ENCODE measurements around the gene RGS9.

The RGS9 gene

DNA sequence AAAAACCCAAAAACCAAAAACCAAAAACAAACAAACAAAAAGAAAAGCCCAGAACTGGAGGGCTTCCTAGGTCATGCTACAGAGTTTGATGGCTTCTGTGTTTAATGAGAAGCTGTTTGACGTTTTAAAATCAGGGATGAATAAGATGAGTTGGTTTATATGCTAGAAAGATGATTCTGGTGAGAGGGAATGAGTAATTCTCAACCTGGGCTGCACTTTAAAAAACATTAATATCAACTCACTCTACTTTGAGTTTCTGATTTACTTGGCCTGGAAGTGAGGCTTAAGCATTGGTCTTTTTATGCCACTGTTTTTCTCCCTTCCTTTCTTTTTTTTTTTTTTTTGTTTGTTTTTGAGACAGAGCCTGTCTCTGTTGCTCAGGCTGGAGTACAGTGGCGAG is 5.1 kb downstream of the RGS9 start:
- peaks cover 24% of the 10 kb centered on the region for H3K27me3 ChIP-seq (ENCODE audit: control insufficient read depth, insufficient read depth, low read length)
- no peaks in the 10 kb centered on the region for H3K9me3 ChIP-seq (ENCODE audit: control insufficient read depth, low read depth, low read length)
- no peaks in the 10 kb centered on the region for H3K36me3 ChIP-seq (ENCODE audit: control insufficient read depth, low read depth, low read length)
- H3K4me3 ChIP-seq (ENCODE audit: low read length) = no peak overlapping the region
- H3K27ac ChIP-seq (ENCODE audit: low read length) = no peak overlapping the region
- no peak overlapping the region for H3K9ac ChIP-seq (ENCODE audit: low read length)
- no peaks in the 10 kb centered on the region for H3K4me1 ChIP-seq (ENCODE audit: control insufficient read depth, low read depth, low read length)

GRCh38 chr17:65143889-65144604 is 6.9 kb downstream of the RGS9 start:
- peaks cover 7% of the 10 kb centered on the region for H3K27me3 ChIP-seq (ENCODE audit: control insufficient read depth, insufficient read depth, low read length)
- no peaks in the 10 kb centered on the region for H3K9me3 ChIP-seq (ENCODE audit: control insufficient read depth, low read depth, low read length)
- H3K4me3 ChIP-seq (ENCODE audit: low read length) = no peak overlapping the region
- no peak overlapping the region for H3K9ac ChIP-seq (ENCODE audit: low read length)
- no peaks in the 10 kb centered on the region for H3K36me3 ChIP-seq (ENCODE audit: control insufficient read depth, low read depth, low read length)
- no peak overlapping the region for H3K27ac ChIP-seq (ENCODE audit: low read length)
- H3K4me1 ChIP-seq (ENCODE audit: control insufficient read depth, low read depth, low read length) = no peaks in the 10 kb centered on the region

- Histone ChIP-seq H3K36me3 (ENCODE audit: control insufficient read depth, low read depth, low read length) (no peaks in the 10 kb centered on the region), H3K27ac (ENCODE audit: low read length) (no peak overlapping the region), H3K4me1 (ENCODE audit: control insufficient read depth, low read depth, low read length) (no peaks in the 10 kb centered on the region), H3K4me3 (ENCODE audit: low read length) (no peak overlapping the region), H3K27me3 (ENCODE audit: control insufficient read depth, insufficient read depth, low read length) (no peaks in the 10 kb centered on the region), H3K9me3 (ENCODE audit: control insufficient read depth, low read depth, low read length) (no peaks in the 10 kb centered on the region), H3K9ac (ENCODE audit: low read length) (no peak overlapping the region)
Measured at GRCh38 chr17:65145743-65146142, 8.6 kb downstream of the RGS9 start.

DNA sequence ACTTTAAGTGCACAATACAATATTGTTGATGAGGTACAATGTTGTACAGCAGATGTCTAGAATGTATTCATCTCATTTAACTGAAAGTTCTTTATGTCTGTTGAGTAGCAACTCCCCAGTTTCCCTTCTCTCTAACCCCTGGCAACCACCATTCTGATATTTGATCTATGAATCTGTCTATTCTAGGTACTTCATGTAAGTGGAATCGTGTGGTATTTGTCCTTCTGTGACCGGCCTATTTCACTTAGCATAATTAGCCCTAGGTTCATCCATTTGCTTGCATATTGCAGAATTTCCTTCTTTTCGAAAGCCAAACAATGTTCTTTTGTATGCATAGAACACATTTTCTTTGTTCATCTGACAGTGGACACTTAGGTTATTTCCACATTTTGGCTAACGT is 10.8 kb downstream of the RGS9 start:
- no peaks in the 10 kb centered on the region for H3K9me3 ChIP-seq (ENCODE audit: control insufficient read depth, low read depth, low read length)
- H3K27ac ChIP-seq (ENCODE audit: low read length) = no peak overlapping the region
- H3K27me3 ChIP-seq (ENCODE audit: control insufficient read depth, insufficient read depth, low read length) = no peaks in the 10 kb centered on the region
- no peak overlapping the region for H3K4me3 ChIP-seq (ENCODE audit: low read length)
- H3K36me3 ChIP-seq (ENCODE audit: control insufficient read depth, low read depth, low read length) = no peaks in the 10 kb centered on the region
- no peaks in the 10 kb centered on the region for H3K4me1 ChIP-seq (ENCODE audit: control insufficient read depth, low read depth, low read length)
- no peak overlapping the region for H3K9ac ChIP-seq (ENCODE audit: low read length)

- no peak overlapping the region for H3K27ac ChIP-seq (ENCODE audit: low read length)
- H3K4me1 ChIP-seq (ENCODE audit: control insufficient read depth, low read depth, low read length) = peaks cover 3% of the 10 kb centered on the region
- H3K4me3 ChIP-seq (ENCODE audit: low read length) = no peak overlapping the region
- no peaks in the 10 kb centered on the region for H3K9me3 ChIP-seq (ENCODE audit: control insufficient read depth, low read depth, low read length)
- no peak overlapping the region for H3K9ac ChIP-seq (ENCODE audit: low read length)
- no peaks in the 10 kb centered on the region for H3K36me3 ChIP-seq (ENCODE audit: control insufficient read depth, low read depth, low read length)
- H3K27me3 ChIP-seq (ENCODE audit: control insufficient read depth, insufficient read depth, low read length) = no peaks in the 10 kb centered on the region
Measured at GRCh38 chr17:65154770-65155589, 17.8 kb downstream of the RGS9 start.

- Histone ChIP-seq H3K9ac (ENCODE audit: low read length) (no peak overlapping the region), H3K27ac (ENCODE audit: low read length) (no peak overlapping the region), H3K27me3 (ENCODE audit: control insufficient read depth, insufficient read depth, low read length) (no peaks in the 10 kb centered on the region), H3K9me3 (ENCODE audit: control insufficient read depth, low read depth, low read length) (no peaks in the 10 kb centered on the region), H3K4me3 (ENCODE audit: low read length) (no peak overlapping the region), H3K4me1 (ENCODE audit: control insufficient read depth, low read depth, low read length) (peaks cover 3% of the 10 kb centered on the region), H3K36me3 (ENCODE audit: control insufficient read depth, low read depth, low read length) (no peaks in the 10 kb centered on the region)
Measured at GRCh38 chr17:65155622-65156021, 18.5 kb downstream of the RGS9 start.

DNA sequence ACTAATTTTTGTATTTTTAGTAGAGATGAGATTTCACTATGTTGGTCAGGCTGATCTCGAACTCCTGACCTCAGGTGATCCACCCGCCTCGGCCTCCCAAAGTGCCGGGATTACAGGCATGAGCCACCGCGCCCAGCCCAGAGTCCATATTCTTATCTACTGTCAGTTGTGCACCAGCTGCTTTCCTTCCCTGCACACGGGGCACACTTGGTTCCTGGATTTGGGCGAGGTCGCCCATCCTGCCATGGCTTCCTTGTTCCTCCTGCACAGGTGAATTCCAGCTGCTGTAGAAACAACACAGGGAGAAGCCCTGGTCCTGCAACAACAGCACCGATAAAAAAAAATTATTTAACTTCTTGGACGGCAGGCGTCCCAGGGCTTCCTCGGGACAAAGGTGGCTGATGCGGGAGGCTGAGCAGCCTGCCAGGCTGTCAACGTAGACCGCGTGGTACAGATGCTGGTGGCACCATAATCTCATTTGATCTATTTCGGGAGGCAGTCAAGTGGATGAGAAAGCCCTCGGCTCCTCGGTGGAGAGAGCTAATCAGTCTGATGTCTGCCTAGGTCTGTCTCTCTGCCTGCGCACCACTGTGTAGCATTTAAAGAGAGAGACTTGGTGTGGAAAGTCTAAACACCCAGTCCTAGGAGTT is 19.1 kb downstream of the RGS9 start:
- H3K4me1 ChIP-seq (ENCODE audit: control insufficient read depth, low read depth, low read length) = peaks cover 3% of the 10 kb centered on the region
- no peak overlapping the region for H3K4me3 ChIP-seq (ENCODE audit: low read length)
- no peak overlapping the region for H3K9ac ChIP-seq (ENCODE audit: low read length)
- no peaks in the 10 kb centered on the region for H3K27me3 ChIP-seq (ENCODE audit: control insufficient read depth, insufficient read depth, low read length)
- no peak overlapping the region for H3K27ac ChIP-seq (ENCODE audit: low read length)
- no peaks in the 10 kb centered on the region for H3K9me3 ChIP-seq (ENCODE audit: control insufficient read depth, low read depth, low read length)
- no peaks in the 10 kb centered on the region for H3K36me3 ChIP-seq (ENCODE audit: control insufficient read depth, low read depth, low read length)

DNA sequence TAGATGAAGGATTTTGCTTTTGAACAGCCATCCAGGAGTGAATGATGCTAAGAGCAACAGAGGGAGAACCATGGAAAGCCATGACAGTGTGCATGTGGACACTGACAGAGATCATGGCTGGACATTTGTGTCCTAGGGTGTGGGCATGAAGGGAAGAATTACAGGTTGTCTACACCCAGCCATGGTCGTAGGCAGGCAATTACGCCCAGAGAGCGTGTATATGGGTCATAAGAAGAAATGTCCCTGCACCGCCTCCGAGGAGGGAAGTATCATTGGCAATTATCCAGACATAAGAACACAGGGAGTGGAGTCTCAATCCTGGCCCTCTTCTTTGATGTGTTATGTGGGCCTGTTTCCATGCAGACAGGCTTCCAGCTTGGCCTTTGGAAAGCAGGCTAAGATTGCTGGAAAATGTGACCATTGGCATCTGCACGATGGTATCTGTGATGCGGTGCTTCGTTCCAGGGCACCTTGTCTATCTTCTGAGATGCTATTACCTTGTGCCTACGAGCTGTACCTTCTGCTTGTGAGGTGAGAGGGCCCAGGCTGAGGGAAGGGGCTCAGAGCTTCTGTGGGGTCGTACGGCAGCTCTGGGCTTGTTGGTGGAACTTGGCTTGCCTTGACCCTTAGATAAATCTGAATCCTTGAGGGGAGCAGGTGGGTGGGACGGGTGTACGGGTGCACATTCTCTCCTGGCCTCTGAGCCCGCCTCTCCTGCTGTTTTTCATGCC is 19.8 kb downstream of the RGS9 start:
- Histone ChIP-seq H3K4me1 (ENCODE audit: control insufficient read depth, low read depth, low read length) (peaks cover 3% of the 10 kb centered on the region), H3K9me3 (ENCODE audit: control insufficient read depth, low read depth, low read length) (no peaks in the 10 kb centered on the region), H3K36me3 (ENCODE audit: control insufficient read depth, low read depth, low read length) (no peaks in the 10 kb centered on the region), H3K4me3 (ENCODE audit: low read length) (no peak overlapping the region), H3K27ac (ENCODE audit: low read length) (no peak overlapping the region), H3K27me3 (ENCODE audit: control insufficient read depth, insufficient read depth, low read length) (no peaks in the 10 kb centered on the region), H3K9ac (ENCODE audit: low read length) (no peak overlapping the region)

GRCh38 chr17:65158041-65158440 is 20.9 kb downstream of the RGS9 start:
- H3K27ac ChIP-seq (ENCODE audit: low read length) = no peak overlapping the region

GRCh38 chr17:65158622-65159021 is 21.5 kb downstream of the RGS9 start:
- Histone ChIP-seq H3K27ac (ENCODE audit: low read length) (no peak overlapping the region), H3K9ac (ENCODE audit: low read length) (no peak overlapping the region), H3K36me3 (ENCODE audit: control insufficient read depth, low read depth, low read length) (no peaks in the 10 kb centered on the region), H3K4me3 (ENCODE audit: low read length) (no peak overlapping the region), H3K27me3 (ENCODE audit: control insufficient read depth, insufficient read depth, low read length) (no peaks in the 10 kb centered on the region), H3K4me1 (ENCODE audit: control insufficient read depth, low read depth, low read length) (peaks cover 3% of the 10 kb centered on the region), H3K9me3 (ENCODE audit: control insufficient read depth, low read depth, low read length) (no peaks in the 10 kb centered on the region)

More at GRCh38 chr17:65158041-65158440, 20.9 kb downstream of the RGS9 start:
- Histone ChIP-seq H3K9me3 (ENCODE audit: control insufficient read depth, low read depth, low read length) (no peaks in the 10 kb centered on the region), H3K27me3 (ENCODE audit: control insufficient read depth, insufficient read depth, low read length) (no peaks in the 10 kb centered on the region), H3K9ac (ENCODE audit: low read length) (no peak overlapping the region), H3K36me3 (ENCODE audit: control insufficient read depth, low read depth, low read length) (no peaks in the 10 kb centered on the region), H3K4me3 (ENCODE audit: low read length) (no peak overlapping the region), H3K4me1 (ENCODE audit: control insufficient read depth, low read depth, low read length) (peaks cover 3% of the 10 kb centered on the region)

DNA sequence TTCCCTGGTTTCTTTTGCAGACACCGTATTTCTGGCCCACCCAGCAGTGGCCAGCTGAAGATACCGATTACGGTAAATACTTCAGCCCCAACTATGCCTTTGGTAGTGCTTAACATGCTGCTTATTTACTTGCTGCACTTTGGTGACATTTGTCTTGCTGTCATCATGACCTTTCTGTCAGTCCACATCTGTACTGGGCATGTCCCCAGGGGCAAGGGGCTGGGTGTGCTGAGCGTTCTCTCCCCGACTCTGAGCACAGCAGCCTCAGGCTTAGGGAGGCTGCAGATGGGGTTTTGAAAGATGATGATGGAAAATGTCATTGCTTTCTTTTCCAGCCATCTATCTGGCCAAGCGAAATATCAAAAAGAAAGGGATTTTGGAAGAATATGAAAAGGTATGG is 23.3 kb downstream of the RGS9 start:
- Histone ChIP-seq H3K4me1 (ENCODE audit: control insufficient read depth, low read depth, low read length) (peaks cover 3% of the 10 kb centered on the region), H3K27me3 (ENCODE audit: control insufficient read depth, insufficient read depth, low read length) (no peaks in the 10 kb centered on the region), H3K9ac (ENCODE audit: low read length) (no peak overlapping the region), H3K9me3 (ENCODE audit: control insufficient read depth, low read depth, low read length) (no peaks in the 10 kb centered on the region), H3K27ac (ENCODE audit: low read length) (no peak overlapping the region), H3K36me3 (ENCODE audit: control insufficient read depth, low read depth, low read length) (no peaks in the 10 kb centered on the region), H3K4me3 (ENCODE audit: low read length) (no peak overlapping the region)

All from iPS-18a (cell line).